Thyroid gland (tissue), 4 donors: ENCODE results near the gene KCNAB2.

Source experiments
- POLR2A ChIP-seq, 2 donors: fragments of 450-650 bp; IDR thresholded peaks; one replicate each; pipeline ENCODE4 v1.6.1; 2017; ENCODE audit warnings: antibody characterized with exemption in 2 of 2, mild to moderate bottlenecking in 2 of 2, moderate library complexity in 1 of 2
- TF ChIP-seq, protein P1 (sequence below), 6 experiments: fragments of 200-600 bp in 3 of 6; fragments of 450-650 bp in 3 of 6; sonication (generic) in 3 of 6; IDR thresholded peaks; one replicate each; pipeline ENCODE4 v1.5.1; 2016 to 2019; ENCODE audit warnings: antibody characterized with exemption in 6 of 6, mild to moderate bottlenecking in 2 of 6, inconsistent platforms in 1 of 6, moderate library complexity in 1 of 6

- TF ChIP-seq, protein P1, sequence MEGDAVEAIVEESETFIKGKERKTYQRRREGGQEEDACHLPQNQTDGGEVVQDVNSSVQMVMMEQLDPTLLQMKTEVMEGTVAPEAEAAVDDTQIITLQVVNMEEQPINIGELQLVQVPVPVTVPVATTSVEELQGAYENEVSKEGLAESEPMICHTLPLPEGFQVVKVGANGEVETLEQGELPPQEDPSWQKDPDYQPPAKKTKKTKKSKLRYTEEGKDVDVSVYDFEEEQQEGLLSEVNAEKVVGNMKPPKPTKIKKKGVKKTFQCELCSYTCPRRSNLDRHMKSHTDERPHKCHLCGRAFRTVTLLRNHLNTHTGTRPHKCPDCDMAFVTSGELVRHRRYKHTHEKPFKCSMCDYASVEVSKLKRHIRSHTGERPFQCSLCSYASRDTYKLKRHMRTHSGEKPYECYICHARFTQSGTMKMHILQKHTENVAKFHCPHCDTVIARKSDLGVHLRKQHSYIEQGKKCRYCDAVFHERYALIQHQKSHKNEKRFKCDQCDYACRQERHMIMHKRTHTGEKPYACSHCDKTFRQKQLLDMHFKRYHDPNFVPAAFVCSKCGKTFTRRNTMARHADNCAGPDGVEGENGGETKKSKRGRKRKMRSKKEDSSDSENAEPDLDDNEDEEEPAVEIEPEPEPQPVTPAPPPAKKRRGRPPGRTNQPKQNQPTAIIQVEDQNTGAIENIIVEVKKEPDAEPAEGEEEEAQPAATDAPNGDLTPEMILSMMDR (IDR thresholded peaks at IDR 0.05), result no peak
- TF ChIP-seq POLR2A (IDR thresholded peaks at IDR 0.05), result no peak
Measured at GRCh38 chr1:6038603-6039002, 7.1 kb upstream of the KCNAB2 start.
